H9 (cell line): Measurements from ENCODE around the gene ITGA11. TPM values are rescaled to one million over a fixed set of nuclear protein-coding genes. Genes with fewer than 3 reads are reported as not detected.
A peak's percentile ranks its signal among the peaks of the same experiment; 100 is the strongest.

ENCODE experiments used
- DNase-seq: peaks from one replicate; pipeline ENCODE4 v3.0.0-alpha.2; 2017
- H2AFZ ChIP-seq: one replicate; pipeline ENCODE4 v1.6.1; 2013; ENCODE audit warnings: mild to moderate bottlenecking, low read length, control low read depth, moderate library complexity
- H2AK5ac ChIP-seq: 2 replicates; pipeline ENCODE4 v1.6.1; 2013; ENCODE audit warnings: low read length, control low read depth, mixed read lengths; ENCODE audit not compliant: insufficient read length
- H2BK120ac ChIP-seq: one replicate; pipeline ENCODE4 v1.6.1; 2013; ENCODE audit warnings: low read depth, mild to moderate bottlenecking, low read length, control low read depth, inconsistent platforms; ENCODE audit not compliant: poor library complexity, severe bottlenecking
- H2BK12ac ChIP-seq: 2 replicates; pipeline ENCODE4 v1.6.1; 2013; ENCODE audit warnings: low read length, control low read depth, mixed read lengths, low read depth; ENCODE audit not compliant: insufficient read length
- H2BK15ac ChIP-seq: 2 replicates; pipeline ENCODE4 v1.6.1; 2013; ENCODE audit warnings: low read depth, low read length, control low read depth
- H2BK20ac ChIP-seq: one replicate; pipeline ENCODE4 v1.6.1; 2013; ENCODE audit warnings: low read depth, mild to moderate bottlenecking, low read length, control low read depth, inconsistent platforms; ENCODE audit not compliant: poor library complexity, severe bottlenecking
- H2BK5ac ChIP-seq: 2 replicates; pipeline ENCODE4 v1.6.1; 2013; ENCODE audit warnings: low read length, control low read depth, mixed read lengths; ENCODE audit not compliant: insufficient read length
- H3K14ac ChIP-seq: 2 replicates; pipeline ENCODE4 v1.6.1; 2013; ENCODE audit warnings: low read length, control low read depth; ENCODE audit not compliant: insufficient read depth
- H3K18ac ChIP-seq: 2 replicates; pipeline ENCODE4 v1.6.1; 2013; ENCODE audit warnings: low read depth, mild to moderate bottlenecking, mixed read lengths, low read length, control low read depth; ENCODE audit not compliant: insufficient read length
- H3K23ac ChIP-seq: 2 replicates; pipeline ENCODE4 v1.6.1; 2013; ENCODE audit warnings: low read length, control low read depth, mixed read lengths, low read depth; ENCODE audit not compliant: insufficient read length
- H3K23me2 ChIP-seq: 2 replicates; pipeline ENCODE4 v1.6.1; 2013; ENCODE audit warnings: low read depth, mild to moderate bottlenecking, mixed read lengths, low read length, control low read depth; ENCODE audit not compliant: insufficient read length, poor library complexity, severe bottlenecking
- H3K27ac ChIP-seq: 2 replicates; pipeline ENCODE4 v1.5.1; 2013; ENCODE audit warnings: low read length, control low read depth, mixed read lengths, low read depth; ENCODE audit not compliant: insufficient read length
- H3K27me3 ChIP-seq: 2 replicates; pipeline ENCODE4 v1.6.1; 2013; ENCODE audit warnings: low read length, control low read depth, inconsistent platforms; ENCODE audit not compliant: insufficient read depth
- H3K4ac ChIP-seq: 2 replicates; pipeline ENCODE4 v1.6.1; 2013; ENCODE audit warnings: low read depth, mild to moderate bottlenecking, control low read depth, inconsistent platforms, low read length, moderate library complexity
- H3K4me1 ChIP-seq: 2 replicates; pipeline ENCODE4 v1.6.1; 2013; ENCODE audit warnings: low read length, control low read depth, inconsistent platforms; ENCODE audit not compliant: insufficient read depth
- H3K4me2 ChIP-seq: 2 replicates; pipeline ENCODE4 v1.6.1; 2013; ENCODE audit warnings: low read length, control low read depth, mixed read lengths; ENCODE audit not compliant: insufficient read length, insufficient read depth
- H3K56ac ChIP-seq: 2 replicates; pipeline ENCODE4 v1.6.1; 2013; ENCODE audit warnings: low read depth, mild to moderate bottlenecking, mixed read lengths, low read length, control low read depth; ENCODE audit not compliant: insufficient read length
- H3K79me1 ChIP-seq: 2 replicates; pipeline ENCODE4 v1.6.1; 2013; ENCODE audit warnings: low read depth, mild to moderate bottlenecking, moderate library complexity, low read length, control low read depth, inconsistent platforms; ENCODE audit not compliant: insufficient read depth, poor library complexity, severe bottlenecking
- H3K79me2 ChIP-seq: 2 replicates; pipeline ENCODE4 v1.6.1; 2013; ENCODE audit warnings: low read length, control low read depth, inconsistent platforms; ENCODE audit not compliant: insufficient read depth
- H3K9ac ChIP-seq: 2 replicates; pipeline ENCODE4 v1.6.1; 2013; ENCODE audit warnings: low read length, control low read depth, mixed read lengths; ENCODE audit not compliant: insufficient read length; ENCODE audit errors: extremely low read depth
- H3K9me3 ChIP-seq: one replicate; pipeline ENCODE4 v1.6.1; 2013; ENCODE audit warnings: low read depth, low read length, inconsistent platforms; ENCODE audit not compliant: control insufficient read depth
- H3T11ph ChIP-seq: one replicate; pipeline ENCODE4 v1.6.1; 2013; ENCODE audit warnings: mild to moderate bottlenecking, low read length, control low read depth, inconsistent platforms
- H4K20me1 ChIP-seq: one replicate; pipeline ENCODE4 v1.6.1; 2013; ENCODE audit not compliant: control insufficient read depth, insufficient read length, insufficient read depth
- H4K5ac ChIP-seq: 2 replicates; pipeline ENCODE4 v1.6.1; 2013; ENCODE audit warnings: low read depth, mild to moderate bottlenecking, mixed read lengths, low read length, control low read depth; ENCODE audit not compliant: insufficient read length
- H4K8ac ChIP-seq: replicated peaks from 2 replicates; pipeline ENCODE4 v1.6.1; 2013; ENCODE audit warnings: low read length, control low read depth, mixed read lengths, low read depth; ENCODE audit not compliant: insufficient read length
- H4K91ac ChIP-seq: 2 replicates; pipeline ENCODE4 v1.6.1; 2013; ENCODE audit warnings: low read depth, mild to moderate bottlenecking, moderate library complexity, mixed read lengths, low read length, control low read depth; ENCODE audit not compliant: insufficient read length
- H3K27ac Mint-ChIP-seq, 3 experiments: 2 replicates in 2 of 3; 3 replicates in 1 of 3; pipeline ENCODE4 v1.8.0; 2020 to 2021; ENCODE audit warnings: mixed read lengths in 3 of 3, mild to moderate bottlenecking in 1 of 3, moderate library complexity in 1 of 3
- H3K27me3 Mint-ChIP-seq: 2 replicates; pipeline ENCODE4 v1.8.0; 2021; ENCODE audit warnings: low read depth, mild to moderate bottlenecking, moderate library complexity, mixed read lengths
- H3K36me3 Mint-ChIP-seq, 3 experiments: 2 replicates in 2 of 3; 3 replicates in 1 of 3; pipeline ENCODE4 v1.8.0; 2020 to 2021; ENCODE audit warnings: low read depth in 3 of 3, mixed read lengths in 3 of 3; ENCODE audit not compliant: insufficient read depth in 1 of 3
- H3K4me1 Mint-ChIP-seq, 2 experiments: 2 replicates each; pipeline ENCODE4 v1.8.0; 2020; ENCODE audit warnings: mixed read lengths in 2 of 2
- H3K4me3 Mint-ChIP-seq, 2 experiments: 2 replicates in 1 of 2; 3 replicates in 1 of 2; pipeline ENCODE4 v1.8.0; 2020 to 2021; ENCODE audit warnings: mild to moderate bottlenecking in 2 of 2, mixed read lengths in 2 of 2, moderate library complexity in 1 of 2
- H3K9me3 Mint-ChIP-seq, 2 experiments: 2 replicates in 1 of 2; 3 replicates in 1 of 2; pipeline ENCODE4 v1.8.0; 2020; ENCODE audit warnings: mild to moderate bottlenecking in 2 of 2, mixed read lengths in 2 of 2, moderate library complexity in 1 of 2
- WGBS: extraction: QIAGEN DNeasy Blood & Tissue Kit; methylation state at CpG from one replicate; pipeline ENCODE4 v1.1.7; 2013; ENCODE audit warnings: missing lambda C conversion rate, low lambda C conversion rate, mixed read lengths; ENCODE audit not compliant: insufficient read length; ENCODE audit errors: extremely low coverage; 5-methylcytosine and 5-hydroxymethylcytosine counted together
- total RNA-seq: library from RNA; stranded (reverse); gene quantifications from 2 replicates; pipeline ENCODE4 v1.2.1, GENCODE V29; 2021
- TF ChIP-seq, protein P1 (sequence below): fragments of 200-600 bp; sonication (generic); conservative IDR thresholded peaks from 3 replicates; pipeline ENCODE4 v1.8.0; 2021; ENCODE audit warnings: antibody characterized with exemption, mild to moderate bottlenecking

Gene ITGA11
- total RNA-seq, 1 experiment from 2014 or later: 0.07 TPM

DNA sequence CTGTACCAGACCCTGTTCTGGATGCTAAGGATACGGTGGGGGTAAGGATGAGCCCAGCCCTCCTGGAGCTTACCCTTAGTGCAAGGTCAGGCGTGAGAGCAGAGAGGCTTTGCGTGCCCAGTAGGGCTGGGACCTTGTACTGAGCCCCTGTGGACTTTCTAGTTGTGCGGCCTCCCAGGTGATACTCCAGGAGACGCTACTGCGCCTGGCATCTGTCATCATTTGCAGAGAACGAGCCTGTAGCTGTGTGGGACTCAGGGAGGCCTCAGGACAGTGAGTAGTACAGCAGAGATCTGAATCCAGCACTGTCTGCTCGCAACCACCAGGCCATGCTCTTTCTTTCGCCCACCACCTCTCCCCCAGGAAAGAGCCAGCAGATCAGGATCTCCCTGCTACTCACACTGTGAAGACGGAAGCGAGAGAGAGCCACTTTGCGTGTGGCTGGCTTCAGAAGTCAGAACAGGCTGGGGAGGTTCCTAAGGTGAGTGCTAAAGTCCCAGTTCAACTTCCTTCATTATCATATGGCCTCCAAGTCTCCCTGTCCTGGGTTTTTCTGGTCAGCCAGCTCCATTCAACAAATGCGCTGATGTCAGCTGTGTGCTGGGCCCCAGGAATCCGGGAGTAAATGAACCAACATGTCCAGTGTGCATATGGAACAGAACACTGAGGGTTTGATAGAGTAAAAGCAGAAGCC, 38.2 kb upstream of the ITGA11 start:
- Histone ChIP-seq H4K8ac (no peak overlapping the region), H2BK15ac (no peak overlapping the region), H3K23ac (no peak overlapping the region), H3K14ac (peak overlapping the region; percentile 28; the same call in 1 of the 2 replicates), H4K91ac (no peak overlapping the region), H2AFZ (no peak overlapping the region), H3K18ac (no peak overlapping the region), H2BK12ac (no peak overlapping the region), H2BK20ac (no peak overlapping the region), H3K4me2 (no peak overlapping the region), H3K79me2 (no peaks in the 10 kb centered on the region), H3K23me2 (no peaks in the 10 kb centered on the region), H3K56ac (no peak overlapping the region), H3K79me1 (no peaks in the 10 kb centered on the region), H4K20me1 (no peaks in the 10 kb centered on the region), H2AK5ac (no peak overlapping the region), H3K4ac (no peak overlapping the region), H3K27me3 (no peaks in the 10 kb centered on the region), H3K27ac (no peak overlapping the region), H2BK120ac (no peak overlapping the region), H4K5ac (no peak overlapping the region), H3T11ph (no peak overlapping the region), H3K4me1 (no peaks in the 10 kb centered on the region), H3K9ac (no peak overlapping the region), H2BK5ac (no peak overlapping the region), H3K9me3 (no peaks in the 10 kb centered on the region)
- H3K9me3 Mint-ChIP-seq: no peaks in the 10 kb centered on the region; a peak in 1 of 5 replicates
- no peaks in the 10 kb centered on the region for H3K36me3 Mint-ChIP-seq
- H3K4me3 Mint-ChIP-seq: no peak overlapping the region
- no CpG with 5 or more reads among the region's 14 CpGs for WGBS
- H3K27ac Mint-ChIP-seq: no peak overlapping the region
- TF ChIP-seq, protein P1, sequence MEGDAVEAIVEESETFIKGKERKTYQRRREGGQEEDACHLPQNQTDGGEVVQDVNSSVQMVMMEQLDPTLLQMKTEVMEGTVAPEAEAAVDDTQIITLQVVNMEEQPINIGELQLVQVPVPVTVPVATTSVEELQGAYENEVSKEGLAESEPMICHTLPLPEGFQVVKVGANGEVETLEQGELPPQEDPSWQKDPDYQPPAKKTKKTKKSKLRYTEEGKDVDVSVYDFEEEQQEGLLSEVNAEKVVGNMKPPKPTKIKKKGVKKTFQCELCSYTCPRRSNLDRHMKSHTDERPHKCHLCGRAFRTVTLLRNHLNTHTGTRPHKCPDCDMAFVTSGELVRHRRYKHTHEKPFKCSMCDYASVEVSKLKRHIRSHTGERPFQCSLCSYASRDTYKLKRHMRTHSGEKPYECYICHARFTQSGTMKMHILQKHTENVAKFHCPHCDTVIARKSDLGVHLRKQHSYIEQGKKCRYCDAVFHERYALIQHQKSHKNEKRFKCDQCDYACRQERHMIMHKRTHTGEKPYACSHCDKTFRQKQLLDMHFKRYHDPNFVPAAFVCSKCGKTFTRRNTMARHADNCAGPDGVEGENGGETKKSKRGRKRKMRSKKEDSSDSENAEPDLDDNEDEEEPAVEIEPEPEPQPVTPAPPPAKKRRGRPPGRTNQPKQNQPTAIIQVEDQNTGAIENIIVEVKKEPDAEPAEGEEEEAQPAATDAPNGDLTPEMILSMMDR: no peak
- peaks cover 0 to 7% of the 10 kb centered on the region in 2 experiments; a peak in 1 of 4 replicates for H3K4me1 Mint-ChIP-seq
- H3K27me3 Mint-ChIP-seq: peaks cover 4% of the 10 kb centered on the region
- DNase-seq: no peak
